ENCODE measurements around the gene HGF. TPM values are rescaled to one million over a fixed set of nuclear protein-coding genes. Genes with fewer than 3 reads are reported as not detected.

HGF gene
- not detected for total RNA-seq

DNA sequence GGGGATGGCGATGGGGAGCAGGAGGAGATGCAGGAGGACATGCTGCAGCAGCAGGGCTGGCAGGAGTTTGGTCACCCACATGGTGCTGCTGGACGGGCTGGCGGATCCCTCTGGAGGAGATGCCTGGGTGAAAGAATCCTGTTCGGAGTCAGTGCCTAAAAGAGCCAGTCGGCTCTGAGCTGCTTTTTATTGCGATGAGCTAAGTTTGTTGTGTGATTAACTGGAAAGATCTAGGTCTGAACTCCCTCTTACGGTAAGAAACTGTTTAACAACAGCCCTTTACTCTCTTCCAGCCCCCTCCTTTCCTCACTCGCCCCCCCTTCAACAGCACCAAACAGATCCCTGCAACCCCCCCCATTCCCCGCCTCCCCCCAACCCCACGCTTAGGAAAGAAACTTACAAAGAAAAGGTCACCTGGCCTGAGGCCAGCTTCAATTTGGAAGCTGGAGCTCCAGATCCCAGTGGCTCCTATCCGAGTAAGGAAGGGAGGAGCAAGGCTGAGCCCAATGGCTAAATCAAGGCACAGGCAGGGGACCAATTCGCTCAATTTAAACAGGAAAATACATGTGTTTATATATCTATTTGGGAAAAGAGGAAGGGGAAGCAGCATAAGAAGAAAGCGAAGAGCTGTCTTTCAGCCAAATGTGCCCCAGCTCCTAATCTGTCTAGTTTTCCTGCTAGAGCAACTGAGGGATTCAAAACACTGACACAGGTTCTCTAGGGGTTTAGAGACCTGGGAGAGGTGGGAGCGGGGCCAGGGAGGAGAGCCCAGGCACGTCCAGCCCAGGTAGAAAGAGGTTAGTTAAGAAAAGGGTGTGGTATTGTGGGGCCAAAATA, at the start of gene HGF:
HGF (minus strand) TSS at position 157 of the 837 bp plus-strand sequence; CDS start at position 81, 76 bp downstream.

Data from activated naive CD4-positive, alpha-beta T cell treated with anti-CD3 and anti-CD28 coated beads, Interleukin-2, amount 10 ng/mL, durations not matched to agents 5 hours and 36 hours (primary cell).